NK-92 (cell line): ENCODE data around the gene C5orf15.
"Not testable (repeated sequence)": the region's sequence is repeated elsewhere in the genome, so short reads cannot be mapped to it uniquely, and the experiment has no call there.

Experiments
- DNase-seq: peaks from one replicate; lab custom pipeline; 2025; ENCODE audit not compliant: unreplicated experiment; lab: John Stamatoyannopoulos, UW

Gene C5orf15

DNA sequence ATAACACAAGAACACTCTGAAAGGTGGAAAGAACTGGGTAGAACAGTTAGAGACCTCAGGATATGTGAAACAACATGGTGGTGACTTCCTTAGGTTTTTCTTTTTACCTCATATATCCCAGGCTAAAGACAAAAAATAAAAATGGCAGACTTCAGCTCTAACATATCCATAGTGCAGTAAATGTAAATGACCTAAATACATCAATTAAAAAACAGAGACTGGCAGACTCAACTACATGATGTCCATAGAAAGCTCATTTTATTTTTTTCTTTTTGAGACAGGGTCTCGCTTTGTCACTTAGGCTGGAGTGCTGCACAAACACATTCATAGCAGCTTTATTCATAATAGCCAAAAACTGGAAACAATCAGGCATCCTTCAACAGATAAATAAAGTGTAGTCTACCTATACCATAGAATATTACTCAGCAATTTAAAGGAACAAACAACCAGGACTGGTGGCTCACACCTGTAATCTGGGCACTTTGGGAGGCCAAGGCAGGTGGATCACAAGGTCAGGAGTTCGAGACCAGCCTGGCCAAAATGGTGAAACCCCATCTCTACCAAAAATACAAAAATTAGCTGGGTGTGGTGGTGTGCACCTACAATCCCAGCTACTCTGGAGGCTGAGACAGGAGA, 4.8 kb downstream of the C5orf15 start:
- DNase-seq: no peak

GRCh38 chr5:133962801-133963476, 5.5 kb downstream of the C5orf15 start:
- no peak for DNase-seq

GRCh38 chr5:133962131-133962530, 6.3 kb downstream of the C5orf15 start:
- DNase-seq: no peak

DNA sequence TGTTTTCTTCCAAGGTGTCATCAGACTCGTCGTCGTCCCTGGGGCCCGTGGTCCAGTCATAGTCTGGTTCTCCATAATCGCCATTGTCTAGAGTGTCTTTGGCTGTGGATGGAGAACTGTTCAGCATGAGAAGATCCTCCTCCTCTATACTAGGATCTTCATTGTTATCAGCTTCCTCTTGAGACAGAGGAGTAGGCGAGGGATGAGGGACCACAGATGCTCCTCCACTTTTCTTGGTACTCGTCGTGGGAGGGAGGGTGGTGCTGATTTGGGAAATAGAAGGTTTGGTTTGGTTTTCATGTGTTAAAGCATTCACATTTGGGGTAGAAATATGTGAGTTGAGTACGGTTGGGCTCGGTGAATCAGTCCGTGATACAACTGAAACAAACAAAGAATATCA, 8.8 kb downstream of the C5orf15 start:
- DNase-seq: no peak

- DNase-seq: no peak
These were observed 10.8 kb downstream of the C5orf15 start for GRCh38 chr5:133957591-133957990.

- DNase-seq: no peak
These were observed 11.3 kb downstream of the C5orf15 start for GRCh38 chr5:133957080-133957479.

- not testable (repeated sequence) for DNase-seq
These were observed 12.2 kb downstream of the C5orf15 start for GRCh38 chr5:133956196-133956595.

GRCh38 chr5:133953568-133954145, 14.8 kb downstream of the C5orf15 start:
- no peak for DNase-seq

GRCh38 chr5:133952729-133953567, 15.5 kb downstream of the C5orf15 start:
- no peak for DNase-seq

DNA sequence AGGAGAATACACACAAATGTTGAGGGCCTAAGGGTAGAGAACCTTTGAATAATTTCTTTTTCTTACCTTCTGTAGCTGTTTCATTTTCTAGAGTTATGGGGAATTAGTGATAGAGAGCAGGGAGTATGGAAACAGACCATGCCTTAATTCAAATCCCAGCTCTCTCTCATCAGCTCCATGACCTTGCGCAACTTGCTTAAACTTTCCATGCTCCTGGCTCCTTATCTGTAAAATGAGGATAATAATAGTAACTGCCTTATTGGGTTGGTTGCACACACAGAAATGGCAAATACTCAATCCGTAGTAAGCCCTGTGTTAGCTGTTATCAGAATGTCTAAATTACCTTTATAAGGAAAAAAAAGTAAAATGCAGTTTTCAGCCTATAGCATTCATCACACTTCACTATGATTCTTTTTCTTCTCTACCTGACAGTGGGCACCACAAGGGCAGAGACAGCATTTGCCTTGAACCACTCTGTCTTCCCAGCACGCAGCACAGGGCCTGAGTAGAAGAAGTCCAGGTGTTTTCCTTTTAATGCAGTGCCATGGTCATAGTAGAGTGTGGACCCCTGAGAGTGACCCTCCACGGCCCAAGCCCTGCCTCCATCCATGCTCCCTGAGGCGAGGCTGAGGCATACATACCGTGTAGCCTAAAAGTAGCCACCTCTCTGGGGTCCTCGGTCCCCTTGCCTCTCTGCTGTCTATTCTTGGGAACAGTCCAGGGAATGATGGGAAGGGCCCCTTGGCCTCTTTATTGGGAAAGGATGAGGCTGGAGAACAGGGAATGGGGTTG, 17.4 kb downstream of the C5orf15 start:
- DNase-seq: no peak

- DNase-seq: no peak
These were observed 19.7 kb downstream of the C5orf15 start for GRCh38 chr5:133948721-133949120.

DNA sequence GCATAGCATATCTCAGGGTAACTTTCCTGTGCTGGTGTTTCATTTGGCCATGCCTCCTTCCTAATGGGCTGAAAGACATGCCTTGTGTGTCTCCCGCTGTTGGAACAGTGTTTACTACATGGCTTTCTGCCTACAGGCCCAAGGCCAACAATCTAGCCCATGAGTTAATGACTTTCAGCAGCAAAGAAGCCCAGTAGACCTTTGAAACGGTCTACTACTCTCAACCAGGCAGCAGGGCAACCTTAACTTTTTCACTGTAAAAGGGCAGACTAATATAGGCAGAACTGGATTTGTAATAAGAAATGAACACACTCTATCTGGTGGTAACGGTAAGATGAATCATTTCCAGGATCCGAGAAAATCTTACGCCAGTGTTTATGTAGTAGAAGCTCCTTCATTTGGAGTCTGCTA, 21.0 kb downstream of the C5orf15 start:
- DNase-seq: no peak

GRCh38 chr5:133945568-133945967, 22.9 kb downstream of the C5orf15 start:
- no peak for DNase-seq

GRCh38 chr5:133944263-133945185, 23.9 kb downstream of the C5orf15 start:
- DNase-seq: no peak

DNA sequence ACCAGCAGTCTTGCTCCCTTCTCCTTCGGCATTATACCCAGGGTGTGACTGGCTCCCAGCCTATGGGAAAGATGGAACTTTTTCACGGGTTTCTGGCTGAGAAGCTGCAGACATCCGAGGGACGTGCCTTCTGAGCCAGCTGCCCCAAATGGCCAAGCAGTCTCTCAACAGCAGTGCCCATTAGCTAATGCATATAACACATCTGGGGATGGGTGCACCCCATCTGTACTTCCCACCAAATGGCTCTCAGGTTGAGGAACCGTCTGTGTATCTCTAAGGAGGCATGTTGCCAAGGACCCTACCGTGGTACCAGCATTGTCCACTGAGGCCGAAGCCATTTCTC, 25.0 kb downstream of the C5orf15 start:
- DNase-seq: no peak

- DNase-seq: no peak
These were observed 25.6 kb downstream of the C5orf15 start for GRCh38 chr5:133942614-133943474.

- DNase-seq: no peak
These were observed 26.8 kb downstream of the C5orf15 start for GRCh38 chr5:133941456-133942196.

- DNase-seq: no peak
These were observed 28.8 kb downstream of the C5orf15 start for GRCh38 chr5:133939668-133940067.
